CD4-positive, CD25-positive, alpha-beta regulatory T cell (primary cell): ENCODE results near the gene NFASC. TPM values are rescaled to one million over a fixed set of nuclear protein-coding genes. Genes with fewer than 3 reads are reported as not detected.

Experiments used
- ATAC-seq, 2 donors: fragments of 150-1000 bp; cut with Tn5 transposase; one replicate each; pipeline ENCODE4 v1.10.0; 2021; ENCODE audit warnings: low read depth in 2 of 2, moderate number of reproducible peaks in 2 of 2, moderate library complexity in 1 of 2
- DNase-seq, 3 donors: peaks; one replicate each; pipeline versions ENCODE4 v3.0.0 to v3.0.0-alpha.2; 2012 to 2022; ENCODE audit warnings: mixed read lengths in 1 of 3
- H3K27ac ChIP-seq: one replicate; pipeline ENCODE4 v1.7.0; 2013; ENCODE audit warnings: mild to moderate bottlenecking, low read length; ENCODE audit not compliant: insufficient read depth, poor library complexity, severe bottlenecking
- H3K27me3 ChIP-seq: one replicate; pipeline ENCODE4 v1.7.0; 2013; ENCODE audit warnings: low read length; ENCODE audit not compliant: control insufficient read depth, insufficient read depth
- H3K36me3 ChIP-seq: one replicate; pipeline ENCODE4 v1.7.0; 2013; ENCODE audit warnings: mild to moderate bottlenecking, low read length, moderate library complexity; ENCODE audit not compliant: control insufficient read depth, insufficient read depth
- H3K4me1 ChIP-seq: 2 replicates; pipeline ENCODE4 v1.7.0; 2013; ENCODE audit warnings: mild to moderate bottlenecking, low read length; ENCODE audit not compliant: insufficient read depth, control insufficient read depth, poor library complexity, severe bottlenecking
- H3K4me3 ChIP-seq: one replicate; pipeline ENCODE4 v1.7.0; 2013; ENCODE audit warnings: low read depth, mild to moderate bottlenecking, low read length, moderate library complexity
- H3K9me3 ChIP-seq, 2 experiments: 1 replicate in 1 of 2; 2 replicates in 1 of 2; pipeline ENCODE4 v1.7.0; 2013; ENCODE audit warnings: low read length in 2 of 2, mild to moderate bottlenecking in 1 of 2, moderate library complexity in 1 of 2; ENCODE audit not compliant: control insufficient read depth in 2 of 2
- H3K27ac Mint-ChIP-seq, 3 donors: one replicate each; pipeline ENCODE4 v1.8.0; 2020 to 2022; ENCODE audit warnings: mild to moderate bottlenecking in 3 of 3, mixed read lengths in 3 of 3, moderate library complexity in 2 of 3
- H3K27me3 Mint-ChIP-seq: one replicate; pipeline ENCODE4 v1.8.0; 2022; ENCODE audit warnings: mild to moderate bottlenecking, mixed read lengths
- H3K36me3 Mint-ChIP-seq: one replicate; pipeline ENCODE4 v1.8.0; 2020; ENCODE audit warnings: mixed read lengths
- H3K4me1 Mint-ChIP-seq, 4 donors: one replicate each; pipeline ENCODE4 v1.8.0; 2020 to 2022; ENCODE audit warnings: mixed read lengths in 4 of 4, mild to moderate bottlenecking in 1 of 4
- H3K4me3 Mint-ChIP-seq, 4 donors: one replicate each; pipeline ENCODE4 v1.8.0; 2020 to 2022; ENCODE audit warnings: mild to moderate bottlenecking in 4 of 4, mixed read lengths in 4 of 4, moderate library complexity in 3 of 4
- H3K9me3 Mint-ChIP-seq, 7 donors: one replicate each; pipeline ENCODE4 v1.8.0; 2020 to 2022; ENCODE audit warnings: mixed read lengths in 7 of 7, mild to moderate bottlenecking in 3 of 7, moderate library complexity in 2 of 7
- polyA plus RNA-seq, 4 donors: library from polyadenylated mRNA; unstranded; fragments of 300-500 nt; fragmentation: Illumina TruSeq; gene quantifications; one replicate each; pipeline ENCODE4 v1.2.3, GENCODE V29; 2021
- total RNA-seq: library from RNA; stranded (reverse); gene quantifications from one replicate; pipeline ENCODE4 v1.2.3, GENCODE V29; 2022

NFASC gene
- total RNA-seq (not detected), polyA plus RNA-seq (not detected)

DNA sequence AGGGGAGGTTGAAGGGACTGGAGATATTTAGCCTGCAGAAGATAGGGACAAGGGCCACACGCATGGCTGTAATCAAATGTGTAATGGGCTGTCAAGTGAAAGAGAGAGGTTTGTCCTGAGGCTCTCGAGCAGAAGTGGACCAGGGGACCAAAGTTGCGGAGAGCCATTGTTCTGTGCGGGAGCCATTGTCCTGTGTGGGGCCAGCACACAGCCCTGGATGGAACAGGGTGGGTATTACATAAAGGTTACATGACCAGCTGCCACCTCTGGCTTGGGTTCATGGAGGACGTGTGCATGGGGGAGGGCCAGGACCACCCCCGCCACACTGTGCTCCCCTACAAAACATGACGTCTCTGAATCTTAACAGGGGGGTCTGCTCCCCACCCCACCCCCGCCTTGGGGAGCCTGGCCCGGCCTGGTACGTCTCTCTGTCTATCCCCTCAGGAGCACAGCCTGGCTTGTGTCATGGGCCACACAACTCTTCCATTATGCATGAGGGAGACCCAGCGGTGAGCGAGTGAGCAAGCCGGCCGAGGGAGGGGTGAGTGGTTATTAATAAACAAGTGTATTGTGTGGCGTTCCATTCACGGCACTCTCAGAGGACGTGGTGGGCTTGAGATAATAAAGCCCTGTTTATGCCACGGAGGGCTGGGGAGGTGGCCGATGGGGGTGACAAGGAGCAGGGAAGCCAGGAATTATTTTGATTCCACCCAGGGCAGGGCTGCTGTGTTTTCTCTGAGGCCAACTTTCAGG is at the start of gene NFASC:
NFASC (plus strand) TSS at position 703 of the 753 bp plus-strand sequence. CDS start 73,454 bp downstream, outside the sequence.
- Mint-ChIP-seq H3K27ac (no peak within 1 kb of the TSS), H3K4me1 (no peaks in the 10 kb centered on the region), H3K36me3 (no peaks in the 10 kb centered on the region), H3K9me3 (no peaks in the 10 kb centered on the region), H3K4me3 (no peak within 1 kb of the TSS), H3K27me3 (peaks cover 8% of the 10 kb centered on the region)
- no peaks in the 10 kb centered on the region for H3K4me1 ChIP-seq
- no peaks in the 10 kb centered on the region for H3K9me3 ChIP-seq
- H3K4me3 ChIP-seq: no peak within 1 kb of the TSS
- no peaks in the 10 kb centered on the region for H3K36me3 ChIP-seq
- ATAC-seq (no peak), DNase-seq (no peak)
- no peak within 1 kb of the TSS for H3K27ac ChIP-seq
- H3K27me3 ChIP-seq: peaks cover 3% of the 10 kb centered on the region

DNA sequence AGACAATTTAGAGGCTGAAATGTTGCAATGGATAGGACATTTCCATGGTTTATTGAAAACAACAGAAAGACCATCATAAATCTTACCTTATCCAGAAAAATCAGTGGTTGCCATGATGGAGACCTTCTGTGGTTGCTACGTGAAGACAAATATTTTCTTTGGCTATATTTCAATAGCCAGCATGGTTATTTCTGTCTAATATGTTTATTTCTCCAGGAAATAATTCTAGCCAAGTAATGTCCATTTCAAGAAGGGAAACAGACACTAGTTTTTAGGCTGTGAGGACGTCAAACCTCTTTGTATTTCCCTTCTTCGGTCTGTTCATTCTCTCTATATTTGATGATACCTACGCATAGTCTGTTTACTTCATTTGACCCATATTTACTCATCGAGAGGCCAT is 49.2 kb upstream of the NFASC start:
- no peaks in the 10 kb centered on the region for H3K36me3 ChIP-seq
- Mint-ChIP-seq H3K4me1 (no peaks in the 10 kb centered on the region), H3K27ac (no peak overlapping the region), H3K9me3 (peaks cover 0 to 3% (median 0%) of the 10 kb centered on the region in 7 donors), H3K27me3 (peaks cover 27% of the 10 kb centered on the region), H3K4me3 (no peak overlapping the region), H3K36me3 (no peaks in the 10 kb centered on the region)
- H3K27me3 ChIP-seq: peaks cover 8% of the 10 kb centered on the region
- DNase-seq: no peak
- no peaks in the 10 kb centered on the region for H3K4me1 ChIP-seq
- H3K4me3 ChIP-seq: no peak overlapping the region
- ATAC-seq: no peak
- no peaks in the 10 kb centered on the region for H3K9me3 ChIP-seq
- H3K27ac ChIP-seq: no peak overlapping the region

DNA sequence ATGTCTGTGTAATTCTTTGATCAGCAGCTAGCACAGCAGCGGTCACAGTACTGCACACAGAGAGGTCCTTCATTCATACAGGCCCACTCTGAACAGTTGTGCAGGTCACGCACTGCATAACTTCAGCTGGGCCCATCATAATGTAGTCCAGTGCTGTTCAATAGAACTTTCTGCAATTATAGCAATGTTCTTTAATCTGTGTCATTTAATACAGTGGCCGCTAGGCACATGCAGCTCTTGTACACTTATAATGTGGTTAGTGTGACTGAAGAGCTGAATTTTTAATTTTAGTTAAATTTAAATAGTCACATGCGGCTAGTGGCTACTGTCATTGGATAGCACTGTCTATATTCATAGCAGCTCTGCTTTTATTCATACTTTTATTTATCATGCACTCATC is 48.7 kb upstream of the NFASC start:
- H3K4me3 Mint-ChIP-seq: no peak overlapping the region
- peaks cover 27% of the 10 kb centered on the region for H3K27me3 Mint-ChIP-seq
- Histone ChIP-seq H3K4me3 (no peak overlapping the region), H3K27ac (no peak overlapping the region), H3K9me3 (no peaks in the 10 kb centered on the region), H3K4me1 (no peaks in the 10 kb centered on the region), H3K27me3 (peaks cover 8% of the 10 kb centered on the region), H3K36me3 (no peaks in the 10 kb centered on the region)
- ATAC-seq: no peak
- peaks cover 0 to 3% (median 0%) of the 10 kb centered on the region in 7 donors for H3K9me3 Mint-ChIP-seq
- no peaks in the 10 kb centered on the region for H3K36me3 Mint-ChIP-seq
- no peak for DNase-seq
- H3K27ac Mint-ChIP-seq: no peak overlapping the region
- H3K4me1 Mint-ChIP-seq: no peaks in the 10 kb centered on the region

DNA sequence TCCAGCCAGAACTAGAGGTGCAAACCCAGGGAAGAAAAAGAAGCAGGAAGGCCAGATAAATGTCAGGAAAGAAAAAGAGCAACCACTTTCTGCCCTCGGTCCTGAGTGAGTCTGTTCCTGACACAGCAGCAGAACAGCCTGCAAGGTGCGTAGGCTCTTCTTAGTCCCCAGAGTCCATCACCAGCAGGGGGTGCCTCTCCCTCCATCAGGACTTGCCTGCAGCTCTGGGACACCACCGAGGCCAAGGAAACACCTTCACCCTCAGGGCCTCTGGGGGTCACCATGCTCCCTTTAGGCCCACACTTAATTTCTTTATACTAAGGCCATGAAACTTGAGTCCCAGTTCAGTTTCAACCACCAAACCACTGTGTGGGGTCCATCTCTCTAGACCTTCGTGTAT is 43.7 kb upstream of the NFASC start:
- Mint-ChIP-seq H3K36me3 (no peaks in the 10 kb centered on the region), H3K27me3 (peaks cover 49% of the 10 kb centered on the region), H3K4me3 (no peak overlapping the region), H3K27ac (no peak overlapping the region), H3K9me3 (peaks cover 0 to 3% (median 0%) of the 10 kb centered on the region in 7 donors), H3K4me1 (peaks cover 0 to 5% (median 0%) of the 10 kb centered on the region in 4 donors)
- Histone ChIP-seq H3K4me1 (peaks cover 5% of the 10 kb centered on the region), H3K27me3 (peaks cover 6% of the 10 kb centered on the region), H3K9me3 (no peaks in the 10 kb centered on the region), H3K36me3 (no peaks in the 10 kb centered on the region), H3K4me3 (no peak overlapping the region), H3K27ac (no peak overlapping the region)
- ATAC-seq (no peak), DNase-seq (peak in 1 of 3 donors; percentile 30)

DNA sequence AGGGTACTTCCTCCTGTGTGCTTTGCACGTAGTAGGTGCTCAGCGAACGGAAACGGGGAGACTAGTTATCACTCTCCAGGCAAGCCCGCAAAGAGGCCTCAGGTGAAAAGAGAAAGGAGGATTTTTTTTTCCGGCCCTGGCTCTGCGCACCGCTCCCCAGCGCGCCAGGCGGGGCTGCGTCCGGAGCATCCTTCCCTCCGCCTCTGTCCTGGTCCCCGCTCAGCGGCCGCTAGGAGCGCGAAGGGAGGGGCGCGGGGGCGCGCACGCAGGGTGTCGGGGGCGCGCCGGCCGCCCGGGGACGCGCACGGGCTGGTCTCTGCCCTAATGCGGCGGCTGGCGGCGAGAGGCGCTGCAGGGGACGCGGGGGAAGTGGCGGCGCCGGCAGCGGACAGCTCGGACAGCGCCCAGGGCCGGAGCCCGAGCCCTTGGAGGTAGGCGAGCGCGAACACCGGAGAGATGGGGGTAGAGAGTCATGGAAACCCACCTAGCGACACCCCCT is 42.3 kb upstream of the NFASC start:
- peaks cover 6% of the 10 kb centered on the region for H3K27me3 ChIP-seq
- Mint-ChIP-seq H3K4me1 (peaks cover 0 to 5% (median 0%) of the 10 kb centered on the region in 4 donors), H3K27ac (no peak overlapping the region)

DNA sequence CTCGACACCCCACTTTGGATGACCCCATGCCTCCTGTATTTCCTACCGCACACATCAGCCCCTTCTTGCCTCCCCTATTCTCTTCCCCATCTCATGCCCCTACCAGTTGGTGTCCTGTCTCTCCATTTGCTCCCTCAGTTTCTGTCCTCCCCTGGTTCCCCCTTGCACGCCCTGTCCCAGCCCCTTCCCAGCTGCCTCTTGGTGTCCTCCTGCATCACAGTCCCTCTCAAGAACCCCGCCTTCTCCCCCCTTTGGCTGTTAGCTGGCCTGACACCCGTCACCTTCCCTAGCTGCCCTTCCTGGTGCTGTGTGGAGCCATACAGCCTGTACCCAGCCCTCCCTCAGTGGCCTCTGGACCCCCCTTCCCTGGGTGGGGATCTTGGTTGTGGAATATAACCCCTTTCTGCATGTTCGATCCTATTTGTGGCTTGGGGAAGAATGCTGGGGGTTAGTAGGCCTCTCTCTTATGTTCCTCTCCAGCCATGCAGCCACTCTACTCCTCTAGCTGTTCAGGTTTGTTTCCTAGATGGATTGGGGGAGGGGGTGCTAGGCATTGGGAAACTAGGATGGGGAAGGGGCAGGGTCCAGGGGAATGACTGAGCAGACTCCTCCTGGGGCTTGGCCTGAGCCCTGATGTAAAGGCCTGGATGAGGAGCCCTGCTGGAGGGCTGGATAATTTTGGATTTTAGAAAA is 41.4 kb upstream of the NFASC start:
- H3K36me3 ChIP-seq: no peaks in the 10 kb centered on the region
- no peaks in the 10 kb centered on the region for H3K9me3 Mint-ChIP-seq
- no peaks in the 10 kb centered on the region for H3K9me3 ChIP-seq
- peaks cover 0 to 5% (median 0%) of the 10 kb centered on the region in 4 donors for H3K4me1 Mint-ChIP-seq
- peaks cover 5% of the 10 kb centered on the region for H3K4me1 ChIP-seq
- H3K27me3 ChIP-seq: peaks cover 8% of the 10 kb centered on the region
- peaks cover 50% of the 10 kb centered on the region for H3K27me3 Mint-ChIP-seq
- no peaks in the 10 kb centered on the region for H3K36me3 Mint-ChIP-seq
- no peak overlapping the region for H3K27ac ChIP-seq
- peak overlapping the region in 1 of 4 donors; percentile 16 for H3K4me3 Mint-ChIP-seq
- ATAC-seq: no peak
- no peak overlapping the region for H3K27ac Mint-ChIP-seq
- no peak for DNase-seq
- no peak overlapping the region for H3K4me3 ChIP-seq

More for the DNA sequence above, 42.3 kb upstream of the NFASC start:
- H3K4me3 Mint-ChIP-seq: peak overlapping the region in 1 of 4 donors; percentile 66
- H3K36me3 Mint-ChIP-seq: no peaks in the 10 kb centered on the region
- H3K4me3 ChIP-seq: no peak overlapping the region
- DNase-seq (peak in 1 of 3 donors; percentile 10), ATAC-seq (no peak)
- H3K27ac ChIP-seq: no peak overlapping the region
- no peaks in the 10 kb centered on the region for H3K9me3 ChIP-seq
- H3K4me1 ChIP-seq: peaks cover 5% of the 10 kb centered on the region
- peaks cover 52% of the 10 kb centered on the region for H3K27me3 Mint-ChIP-seq
- no peaks in the 10 kb centered on the region for H3K9me3 Mint-ChIP-seq
- no peaks in the 10 kb centered on the region for H3K36me3 ChIP-seq

DNA sequence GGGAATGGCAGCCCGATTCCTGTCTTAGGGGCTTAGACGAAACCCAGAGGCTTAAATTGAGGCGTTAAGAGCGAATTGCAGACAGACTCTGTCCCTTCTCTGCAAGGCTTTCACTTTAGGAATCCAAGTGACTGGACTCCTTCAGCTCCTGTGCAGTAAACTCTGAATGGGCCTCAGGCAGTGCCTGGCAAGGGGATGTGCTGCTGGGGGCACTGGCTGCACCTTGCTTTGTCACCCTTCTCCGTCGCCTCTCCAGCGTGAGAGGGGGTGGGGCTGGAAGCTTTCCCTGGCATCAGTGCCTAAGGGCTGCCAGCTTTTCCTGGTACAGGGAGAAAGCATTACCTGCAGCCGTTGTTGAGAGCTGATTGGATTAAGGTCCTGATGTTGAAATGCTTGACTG is 39.9 kb upstream of the NFASC start:
- ATAC-seq (no peak), DNase-seq (no peak)
- Histone ChIP-seq H3K9me3 (no peaks in the 10 kb centered on the region), H3K4me3 (no peak overlapping the region), H3K27me3 (peaks cover 7% of the 10 kb centered on the region), H3K36me3 (no peaks in the 10 kb centered on the region), H3K4me1 (peaks cover 5% of the 10 kb centered on the region), H3K27ac (no peak overlapping the region)
- H3K4me3 Mint-ChIP-seq: no peak overlapping the region
- peaks cover 0 to 5% (median 0%) of the 10 kb centered on the region in 4 donors for H3K4me1 Mint-ChIP-seq
- H3K9me3 Mint-ChIP-seq: peaks cover 0 to 2% (median 0%) of the 10 kb centered on the region in 7 donors
- H3K27ac Mint-ChIP-seq: peak overlapping the region in 1 of 3 donors; percentile 52
- H3K36me3 Mint-ChIP-seq: no peaks in the 10 kb centered on the region
- peaks cover 56% of the 10 kb centered on the region for H3K27me3 Mint-ChIP-seq
